A673 (cell line): ENCODE data around the gene ECSCR. TPM values are rescaled to one million over a fixed set of nuclear protein-coding genes. Genes with fewer than 3 reads are reported as not detected.

ENCODE experiments used
- BruUV-seq: library from RNA; stranded (reverse); fragments of 400-500 nt; replicated peaks from 2 replicates; lab custom pipeline; 2021; lab: Mats Ljungman, UMichigan
- CTCF ChIA-PET: fragments of 300-600 bp; sonication (Branson Sonifier 250); formaldehyde crosslinking; loops from one replicate; lab custom pipeline; 2022; ENCODE audit warnings: antibody characterized with exemption; lab: Charles Lee
- POLR2A ChIA-PET: fragments of 300-600 bp; sonication (Branson Sonifier 250); formaldehyde crosslinking; loops from one replicate; lab custom pipeline; 2022; ENCODE audit warnings: antibody characterized with exemption; ENCODE audit not compliant: low non-redundant PET; lab: Charles Lee
- DNase-seq: peaks from one replicate; pipeline ENCODE4 v3.0.0-alpha.2; 2015; ENCODE audit warnings: low spot score
- H3K27ac ChIP-seq: fragments of 200-600 bp; sonication (generic); 2 replicates; pipeline ENCODE4 v1.5.1; 2016; ENCODE audit warnings: mixed run types, low read depth, mild to moderate bottlenecking, mixed read lengths, antibody characterized with exemption, low read length; ENCODE audit not compliant: poor library complexity, severe bottlenecking
- H3K27me3 ChIP-seq: fragments of 200-600 bp; sonication (generic); replicated peaks from 2 replicates; pipeline ENCODE4 v1.6.1; 2017; ENCODE audit warnings: mixed run types, low read depth, mild to moderate bottlenecking, mixed read lengths, antibody characterized with exemption, low read length; ENCODE audit not compliant: insufficient read depth, poor library complexity
- H3K36me3 ChIP-seq: fragments of 200-600 bp; sonication (generic); 2 replicates; pipeline ENCODE4 v1.6.1; 2016; ENCODE audit warnings: mixed run types, mild to moderate bottlenecking, mixed read lengths, antibody characterized with exemption, low read length; ENCODE audit not compliant: insufficient read depth, poor library complexity, severe bottlenecking
- H3K4me1 ChIP-seq: fragments of 200-600 bp; sonication (generic); 2 replicates; pipeline ENCODE4 v1.6.1; 2017; ENCODE audit warnings: mixed run types, mild to moderate bottlenecking, mixed read lengths, antibody characterized with exemption, low read length; ENCODE audit not compliant: insufficient read depth, poor library complexity, severe bottlenecking
- H3K4me3 ChIP-seq: fragments of 200-600 bp; sonication (generic); 2 replicates; pipeline ENCODE4 v1.5.1; 2016; ENCODE audit warnings: low read depth, mixed run types, mild to moderate bottlenecking, mixed read lengths, low read length; ENCODE audit not compliant: poor library complexity, severe bottlenecking
- H3K9me3 ChIP-seq: fragments of 200-600 bp; sonication (generic); 2 replicates; pipeline ENCODE4 v1.6.1; 2016; ENCODE audit warnings: mixed run types, low read depth, mild to moderate bottlenecking, mixed read lengths, antibody characterized with exemption, low read length; ENCODE audit not compliant: poor library complexity, severe bottlenecking
- CTCF ChIP-seq: fragments of 300-800, 200-600 bp; sonication (generic); conservative IDR thresholded peaks from 2 replicates; pipeline ENCODE4 v1.5.1; 2017; ENCODE audit warnings: low read depth, mild to moderate bottlenecking, antibody characterized with exemption, low read length, moderate library complexity, mixed read lengths
- EZH2 ChIP-seq: fragments of 200-600 bp; sonication (generic); IDR thresholded peaks from 2 replicates; pipeline ENCODE4 v1.6.1; 2017; ENCODE audit warnings: borderline replicate concordance, low read depth, mild to moderate bottlenecking, mixed read lengths, antibody characterized with exemption, low read length; ENCODE audit not compliant: poor library complexity, severe bottlenecking
- intact Hi-C: fragments of 100-400 bp; cut with micrococcal nuclease; formaldehyde crosslinking; loops from one replicate; pipeline ENCODE4 v1.10.0; 2022; ENCODE audit not compliant: unreplicated experiment
- total RNA-seq: library from RNA; stranded (reverse); gene quantifications from 2 replicates; pipeline ENCODE4 v1.2.3, GENCODE V29; 2021

The ECSCR gene
- total RNA-seq, 1 experiment from 2014 or later = 1.6 TPM

GRCh38 chr5:139418793-139419192 lies 43.8 kb downstream of the ECSCR start:
- no peak overlapping the region for H3K4me3 ChIP-seq
- BruUV-seq = no TSS peak
- H3K4me1 ChIP-seq = no peaks in the 10 kb centered on the region
- H3K36me3 ChIP-seq = no peaks in the 10 kb centered on the region
- TF ChIP-seq CTCF (no peak), EZH2 (no peak)
- ChIA-PET CTCF (no interaction called here), POLR2A (no interaction called here)
- no peak for DNase-seq
- no peaks in the 10 kb centered on the region for H3K9me3 ChIP-seq
- no peaks in the 10 kb centered on the region for H3K27me3 ChIP-seq
- intact Hi-C loops = no loop called here
- no peak overlapping the region for H3K27ac ChIP-seq

GRCh38 chr5:139417214-139417613 lies 45.3 kb downstream of the ECSCR start:
- TF ChIP-seq CTCF = no peak
- no peak for TF ChIP-seq EZH2
- DNase-seq = no peak
- ChIA-PET POLR2A (no interaction called here), CTCF (no interaction called here)
- H3K9me3 ChIP-seq = no peaks in the 10 kb centered on the region
- H3K27me3 ChIP-seq = no peaks in the 10 kb centered on the region
- H3K4me3 ChIP-seq = no peak overlapping the region
- no peak overlapping the region for H3K27ac ChIP-seq
- intact Hi-C loops = no loop called here
- no peaks in the 10 kb centered on the region for H3K36me3 ChIP-seq
- no peaks in the 10 kb centered on the region for H3K4me1 ChIP-seq
- BruUV-seq = no TSS peak

- no peaks in the 10 kb centered on the region for H3K9me3 ChIP-seq
- ChIA-PET CTCF (no interaction called here), POLR2A (no interaction called here)
- intact Hi-C loops = no loop called here
- H3K36me3 ChIP-seq = no peaks in the 10 kb centered on the region
- no peak for DNase-seq
- no TSS peak for BruUV-seq
- no peak overlapping the region for H3K27ac ChIP-seq
- H3K27me3 ChIP-seq = no peaks in the 10 kb centered on the region
- H3K4me1 ChIP-seq = no peaks in the 10 kb centered on the region
- H3K4me3 ChIP-seq = no peak overlapping the region
- TF ChIP-seq EZH2 = no peak
- TF ChIP-seq CTCF = no peak
Observed at GRCh38 chr5:139416651-139417050, 45.9 kb downstream of the ECSCR start.
